K562 (cell line): ENCODE results near the gene MAN1A1. TPM values are rescaled to one million over a fixed set of nuclear protein-coding genes. Genes with fewer than 3 reads are reported as not detected.

ENCODE experiments used
- ARHGAP35 ChIP-seq: fragments of 450-650 bp; IDR thresholded peaks from 2 replicates; pipeline ENCODE4 v1.6.1; 2018; ENCODE audit not compliant: partially characterized antibody
- ARID2 ChIP-seq: fragments of 450-650 bp; IDR thresholded peaks from 2 replicates; pipeline ENCODE4 v1.6.1; 2017; ENCODE audit warnings: antibody characterized with exemption, mild to moderate bottlenecking
- CBFA2T2 ChIP-seq: fragments of 450-650 bp; conservative IDR thresholded peaks from 2 replicates; pipeline ENCODE4 v1.6.1; 2017; ENCODE audit warnings: mild to moderate bottlenecking
- CCAR2 ChIP-seq: fragments of 200-400 bp; formaldehyde crosslinking; IDR thresholded peaks from 2 replicates; pipeline ENCODE4 v1.6.1; 2017; ENCODE audit warnings: mild to moderate bottlenecking, low read depth, low read length
- CHCHD3 ChIP-seq: fragments of 250-450 bp; sonication (Bioruptor Pico); IDR thresholded peaks from 2 replicates; pipeline ENCODE4 v2.1.2; 2022; ENCODE audit warnings: mild to moderate bottlenecking
- CREBBP ChIP-seq: IDR thresholded peaks from one replicate; pipeline ENCODE4 v1.6.1; 2012; ENCODE audit warnings: low read depth, mild to moderate bottlenecking, control low read depth, inconsistent platforms, low read length
- ILK ChIP-seq: fragments of 450-650 bp; IDR thresholded peaks from 2 replicates; pipeline ENCODE4 v1.6.1; 2016; ENCODE audit warnings: missing genetic modification characterization, low read depth, mild to moderate bottlenecking, missing compliant biosample characterization, moderate library complexity, borderline replicate concordance
- MAFG ChIP-seq: fragments of 450-650 bp; conservative IDR thresholded peaks from 2 replicates; pipeline ENCODE4 v1.6.1; 2016; ENCODE audit warnings: missing genetic modification characterization, missing compliant biosample characterization
- NFRKB ChIP-seq: fragments of 450-650 bp; IDR thresholded peaks from 2 replicates; pipeline ENCODE4 v1.6.1; 2016; ENCODE audit warnings: low read depth
- RFX5 ChIP-seq: IDR thresholded peaks from 2 replicates; pipeline ENCODE4 v1.6.1; 2011; ENCODE audit warnings: low read depth, mild to moderate bottlenecking, improper control_type of control experiment, low read length
- SAP30 ChIP-seq: fragments of 200-600 bp; sonication (generic); IDR thresholded peaks from 2 replicates; pipeline ENCODE4 v1.6.1; 2012; ENCODE audit warnings: borderline replicate concordance, low read depth, mild to moderate bottlenecking, moderate library complexity, low read length, control low read depth, inconsistent platforms; ENCODE audit not compliant: insufficient read depth, poor library complexity, severe bottlenecking
- SETDB1 ChIP-seq: IDR thresholded peaks from one replicate; pipeline ENCODE4 v1.6.1; 2012; ENCODE audit warnings: low read length, control low read depth, inconsistent platforms
- SP2 ChIP-seq: IDR thresholded peaks from 2 replicates; pipeline ENCODE4 v1.6.1; 2011; ENCODE audit warnings: mild to moderate bottlenecking, low read depth, low read length, moderate library complexity; ENCODE audit not compliant: poor library complexity, severe bottlenecking; ENCODE audit errors: extremely low read depth
- TAL1 ChIP-seq: fragments of 450-650 bp; IDR thresholded peaks from 2 replicates; pipeline ENCODE4 v1.6.1; 2016; ENCODE audit warnings: mild to moderate bottlenecking
- TBP ChIP-seq: optimal IDR thresholded peaks from 2 replicates; pipeline ENCODE3; 2011; ENCODE audit warnings: low read depth, low read length, improper control_type of control experiment
- U2AF2 ChIP-seq: fragments of 200-400 bp; formaldehyde crosslinking; optimal IDR thresholded peaks from 2 replicates; pipeline ENCODE3; 2017; ENCODE audit warnings: low read depth, mild to moderate bottlenecking, low read length
- ZNF133 ChIP-seq: fragments of 250-450 bp; sonication (Bioruptor Pico); IDR thresholded peaks from 2 replicates; pipeline ENCODE4 v1.4.0; 2020; ENCODE audit warnings: mild to moderate bottlenecking
- ZNF174 ChIP-seq: fragments of 250-450 bp; sonication (Bioruptor Pico); IDR thresholded peaks from 2 replicates; pipeline ENCODE4 v1.4.0; 2020; ENCODE audit warnings: mild to moderate bottlenecking
- ZNF224 ChIP-seq: sonication (generic); formaldehyde crosslinking; IDR thresholded peaks from 2 replicates; pipeline ENCODE4 v1.8.0; 2022; ENCODE audit warnings: mild to moderate bottlenecking, missing genetic modification reagents
- ZNF232 ChIP-seq: sonication (generic); formaldehyde crosslinking; IDR thresholded peaks from 2 replicates; pipeline ENCODE4 v1.8.0; 2022; ENCODE audit warnings: mild to moderate bottlenecking, missing genetic modification reagents
- ZNF274 ChIP-seq: IDR thresholded peaks from 2 replicates; pipeline ENCODE4 v1.6.1; 2011; ENCODE audit warnings: low read depth, mild to moderate bottlenecking, low read length, moderate library complexity, borderline replicate concordance
- ZNF354B ChIP-seq: fragments of 250-450 bp; sonication (Bioruptor Pico); IDR thresholded peaks from 2 replicates; pipeline ENCODE4 v1.4.0; 2020
- polyA plus RNA-seq, 8 experiments: library from polyadenylated mRNA; depleted of rRNA in 4 of 8; stranded (reverse) in 5 of 8; unstranded in 3 of 8; fragments of >200 nt; fragmentation: Nextera tagmentation in 2 of 8; fragmentation: Illumina TruSeq in 1 of 8; extraction: Ambion mirVana in 2 of 8; extraction: Trizol in 1 of 8; gene quantifications; 2 replicates each; pipeline versions ENCODE4 v1.2.1 to v1.2.3, GENCODE V29; 2011 to 2014; ENCODE audit warnings: inconsistent platforms in 1 of 8, missing spikeins in 1 of 8
- total RNA-seq, 7 experiments: library from RNA; depleted of rRNA in 6 of 7; stranded (reverse); fragments of >200 nt in 6 of 7; fragmentation: Illumina TruSeq in 2 of 7; extraction: Trizol in 2 of 7; gene quantifications; 2 replicates each; pipeline versions ENCODE4 v1.2.1 to v1.2.3, GENCODE V29; 2011 to 2021; ENCODE audit warnings: low replicate concordance in 1 of 7
- TF ChIP-seq, protein P1 (sequence below), 2 experiments: fragments of 150-350 bp in 1 of 2; IDR thresholded peaks; 2 replicates each; pipeline ENCODE4 v1.6.1; 2012 to 2016; ENCODE audit warnings: low read depth in 2 of 2, low read length in 2 of 2, mild to moderate bottlenecking in 1 of 2, moderate library complexity in 1 of 2
- TF ChIP-seq, protein P2 (sequence below): sonication (generic); formaldehyde crosslinking; IDR thresholded peaks from 2 replicates; pipeline ENCODE4 v1.4.0; 2020; ENCODE audit warnings: mild to moderate bottlenecking, missing genetic modification reagents
- TF ChIP-seq, protein P3 (sequence below): fragments of 250-450 bp; sonication (Bioruptor Pico); IDR thresholded peaks from 2 replicates; pipeline ENCODE4 v1.8.0; 2021; ENCODE audit warnings: moderate library complexity, mild to moderate bottlenecking, inconsistent platforms

MAN1A1 gene
- total and polyA plus RNA-seq, 9 of the 15 experiments (the other 6 are each of a cell fraction or from before 2014, with no cell fraction given): 24.5 to 78.4 (median 59.7) TPM

DNA sequence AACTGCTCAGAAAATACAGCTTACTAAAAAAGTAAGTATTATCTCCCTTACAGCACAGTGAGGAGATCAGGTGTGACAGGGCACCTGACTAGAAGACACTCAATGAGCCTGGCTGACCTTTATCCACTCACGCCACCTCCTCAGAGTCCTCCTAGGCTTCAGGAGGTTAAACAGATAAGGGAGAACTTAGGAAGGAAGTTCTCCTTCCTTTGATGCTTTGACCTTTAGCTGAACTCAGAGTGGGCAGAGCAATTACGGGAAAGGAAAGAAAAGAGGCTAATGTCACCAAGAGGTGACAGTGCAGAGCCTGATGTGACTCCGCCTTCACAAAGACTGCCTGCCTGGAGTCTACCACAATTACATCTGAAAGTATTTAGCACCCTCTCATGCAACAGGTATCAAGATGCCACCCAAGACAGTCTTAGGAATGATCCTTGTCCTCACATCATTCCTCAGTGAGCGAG is 36.7 kb downstream of the MAN1A1 start (continued):
- no peak for TF ChIP-seq ZNF174 (CRISPR knock-in tag)
- TF ChIP-seq SP2: no peak
- TF ChIP-seq ILK: no peak
- TF ChIP-seq, protein P1, sequence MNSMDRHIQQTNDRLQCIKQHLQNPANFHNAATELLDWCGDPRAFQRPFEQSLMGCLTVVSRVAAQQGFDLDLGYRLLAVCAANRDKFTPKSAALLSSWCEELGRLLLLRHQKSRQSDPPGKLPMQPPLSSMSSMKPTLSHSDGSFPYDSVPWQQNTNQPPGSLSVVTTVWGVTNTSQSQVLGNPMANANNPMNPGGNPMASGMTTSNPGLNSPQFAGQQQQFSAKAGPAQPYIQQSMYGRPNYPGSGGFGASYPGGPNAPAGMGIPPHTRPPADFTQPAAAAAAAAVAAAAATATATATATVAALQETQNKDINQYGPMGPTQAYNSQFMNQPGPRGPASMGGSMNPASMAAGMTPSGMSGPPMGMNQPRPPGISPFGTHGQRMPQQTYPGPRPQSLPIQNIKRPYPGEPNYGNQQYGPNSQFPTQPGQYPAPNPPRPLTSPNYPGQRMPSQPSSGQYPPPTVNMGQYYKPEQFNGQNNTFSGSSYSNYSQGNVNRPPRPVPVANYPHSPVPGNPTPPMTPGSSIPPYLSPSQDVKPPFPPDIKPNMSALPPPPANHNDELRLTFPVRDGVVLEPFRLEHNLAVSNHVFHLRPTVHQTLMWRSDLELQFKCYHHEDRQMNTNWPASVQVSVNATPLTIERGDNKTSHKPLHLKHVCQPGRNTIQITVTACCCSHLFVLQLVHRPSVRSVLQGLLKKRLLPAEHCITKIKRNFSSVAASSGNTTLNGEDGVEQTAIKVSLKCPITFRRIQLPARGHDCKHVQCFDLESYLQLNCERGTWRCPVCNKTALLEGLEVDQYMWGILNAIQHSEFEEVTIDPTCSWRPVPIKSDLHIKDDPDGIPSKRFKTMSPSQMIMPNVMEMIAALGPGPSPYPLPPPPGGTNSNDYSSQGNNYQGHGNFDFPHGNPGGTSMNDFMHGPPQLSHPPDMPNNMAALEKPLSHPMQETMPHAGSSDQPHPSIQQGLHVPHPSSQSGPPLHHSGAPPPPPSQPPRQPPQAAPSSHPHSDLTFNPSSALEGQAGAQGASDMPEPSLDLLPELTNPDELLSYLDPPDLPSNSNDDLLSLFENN (IDR thresholded peaks at IDR 0.05; ENCODE audit: low read depth in 2 of 2, low read length in 2 of 2): peak in 1 of 2 experiments; percentile 81; a peak in 2 of 4 replicates
- TF ChIP-seq ZNF133 (CRISPR knock-in tag): no peak
- TF ChIP-seq MAFG (tag): no peak; the same call in 1 of the 2 replicates
- no peak for TF ChIP-seq CCAR2
- TF ChIP-seq ZNF232: no peak
- TF ChIP-seq ARID2: no peak
- TF ChIP-seq, protein P2, sequence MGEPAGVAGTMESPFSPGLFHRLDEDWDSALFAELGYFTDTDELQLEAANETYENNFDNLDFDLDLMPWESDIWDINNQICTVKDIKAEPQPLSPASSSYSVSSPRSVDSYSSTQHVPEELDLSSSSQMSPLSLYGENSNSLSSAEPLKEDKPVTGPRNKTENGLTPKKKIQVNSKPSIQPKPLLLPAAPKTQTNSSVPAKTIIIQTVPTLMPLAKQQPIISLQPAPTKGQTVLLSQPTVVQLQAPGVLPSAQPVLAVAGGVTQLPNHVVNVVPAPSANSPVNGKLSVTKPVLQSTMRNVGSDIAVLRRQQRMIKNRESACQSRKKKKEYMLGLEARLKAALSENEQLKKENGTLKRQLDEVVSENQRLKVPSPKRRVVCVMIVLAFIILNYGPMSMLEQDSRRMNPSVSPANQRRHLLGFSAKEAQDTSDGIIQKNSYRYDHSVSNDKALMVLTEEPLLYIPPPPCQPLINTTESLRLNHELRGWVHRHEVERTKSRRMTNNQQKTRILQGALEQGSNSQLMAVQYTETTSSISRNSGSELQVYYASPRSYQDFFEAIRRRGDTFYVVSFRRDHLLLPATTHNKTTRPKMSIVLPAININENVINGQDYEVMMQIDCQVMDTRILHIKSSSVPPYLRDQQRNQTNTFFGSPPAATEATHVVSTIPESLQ: no peak
- peak; percentile 13 for TF ChIP-seq TBP
- no peak for TF ChIP-seq ZNF354B
- no peak for TF ChIP-seq SETDB1
- peak; percentile 87 for TF ChIP-seq CBFA2T2
- TF ChIP-seq, protein P3, sequence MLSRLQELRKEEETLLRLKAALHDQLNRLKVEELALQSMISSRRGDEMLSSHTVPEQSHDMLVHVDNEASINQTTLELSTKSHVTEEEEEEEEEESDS (CRISPR knock-in tag): no peak
- no peak for TF ChIP-seq RFX5
- no peak for TF ChIP-seq CREBBP
- no peak for TF ChIP-seq CHCHD3
- TF ChIP-seq SAP30: no peak
- TF ChIP-seq ZNF224 (CRISPR knock-in tag): no peak
- TF ChIP-seq NFRKB: no peak
- TF ChIP-seq ZNF274: no peak
- TF ChIP-seq ARHGAP35: no peak
- TF ChIP-seq U2AF2: no peak
- peak; percentile 83 for TF ChIP-seq TAL1
